Measurements from ENCODE around the gene OR2L3. TPM values are rescaled to one million over a fixed set of nuclear protein-coding genes. Genes with fewer than 3 reads are reported as not detected.

Gene OR2L3, protein sequence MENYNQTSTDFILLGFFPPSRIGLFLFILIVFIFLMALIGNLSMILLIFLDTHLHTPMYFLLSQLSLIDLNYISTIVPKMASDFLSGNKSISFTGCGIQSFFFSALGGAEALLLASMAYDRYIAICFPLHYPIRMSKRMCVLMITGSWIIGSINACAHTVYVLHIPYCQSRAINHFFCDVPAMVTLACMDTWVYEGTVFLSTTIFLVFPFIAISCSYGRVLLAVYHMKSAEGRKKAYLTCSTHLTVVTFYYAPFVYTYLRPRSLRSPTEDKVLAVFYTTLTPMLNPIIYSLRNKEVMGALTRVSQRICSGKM
- total RNA-seq (under 1 TPM in 1 of 4 donors, not detected in 3; 0.27 TPM), polyA plus RNA-seq (under 1 TPM in 1 of 3 donors, not detected in 2; 0.01 TPM)

- Histone ChIP-seq H3K27me3 (no peaks in the 10 kb centered on the region), H3K4me1 (no peaks in the 10 kb centered on the region), H3K9me3 (peaks cover 0 to 3% (median 0%) of the 10 kb centered on the region in 4 donors), H3K36me3 (no peaks in the 10 kb centered on the region), H3K4me3 (no peak within 1 kb of the TSS), H3K27ac (no peak within 1 kb of the TSS)
- TF ChIP-seq CTCF (IDR thresholded peaks at IDR 0.05) (no peak), POLR2AphosphoS5 (IDR thresholded peaks at IDR 0.05) (no peak), POLR2A (IDR thresholded peaks at IDR 0.05) (no peak)
- intact Hi-C loops (cut with DNase I) = no loop called here
- WGBS, 2 donors = 73 to 80% methylated on average over 2 of the region's 2 CpGs
- DNase-seq = no peak
These were observed at the start of gene OR2L3 for GRCh38 chr1:248046536-248046935. TSS of gene OR2L3 (plus strand) at chr1:248046836. CDS start at chr1:248060682, 13,846 bp downstream.

DNA sequence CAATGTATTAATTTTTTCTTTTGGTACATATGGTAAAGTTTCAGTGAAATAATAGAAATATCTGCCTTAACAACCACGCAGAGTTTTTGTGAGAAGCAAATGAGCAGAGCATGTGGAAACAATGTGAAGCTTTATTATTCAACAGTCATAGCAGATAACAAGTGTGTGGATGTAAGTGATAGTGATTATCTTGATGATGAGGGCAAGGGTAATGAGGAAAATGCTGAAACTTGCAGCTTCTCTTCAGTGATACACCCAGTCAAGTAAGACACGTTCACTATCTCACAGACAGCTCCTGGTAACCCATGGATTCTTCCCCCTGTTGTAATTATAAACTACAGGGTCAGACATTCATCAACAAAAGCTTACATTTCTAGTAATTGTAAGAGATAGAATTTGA is 47.8 kb upstream of the OR2L3 start:
- Histone ChIP-seq H3K36me3 (no peaks in the 10 kb centered on the region), H3K4me3 (no peak overlapping the region), H3K27me3 (no peaks in the 10 kb centered on the region), H3K4me1 (no peaks in the 10 kb centered on the region), H3K9me3 (no peaks in the 10 kb centered on the region), H3K27ac (no peak overlapping the region)
- intact Hi-C loops (cut with DNase I) = no loop called here
- TF ChIP-seq EP300 (IDR thresholded peaks at IDR 0.05) (no peak), POLR2A (IDR thresholded peaks at IDR 0.05) (no peak), CTCF (IDR thresholded peaks at IDR 0.05) (no peak), POLR2AphosphoS5 (IDR thresholded peaks at IDR 0.05) (no peak)
- no peak for DNase-seq
- 30 to 66% methylated on average over 2 of the region's 2 CpGs for WGBS, 2 donors

- no peak for TF ChIP-seq POLR2AphosphoS5 (IDR thresholded peaks at IDR 0.05)
- no peak for TF ChIP-seq POLR2A (IDR thresholded peaks at IDR 0.05)
- no peak for TF ChIP-seq EP300 (IDR thresholded peaks at IDR 0.05)
- TF ChIP-seq CTCF (IDR thresholded peaks at IDR 0.05) = no peak
- H3K4me1 ChIP-seq = no peaks in the 10 kb centered on the region
- no peak overlapping the region for H3K27ac ChIP-seq
- H3K27me3 ChIP-seq = no peaks in the 10 kb centered on the region
- no peak for DNase-seq
- no peak overlapping the region for H3K4me3 ChIP-seq
- H3K9me3 ChIP-seq = no peaks in the 10 kb centered on the region
- H3K36me3 ChIP-seq = no peaks in the 10 kb centered on the region
- WGBS, 2 donors = 93 to 97% methylated on average over 1 of the region's 1 CpG
- intact Hi-C loops (cut with DNase I) = no loop called here
These were observed 46.5 kb upstream of the OR2L3 start for GRCh38 chr1:248000169-248000568.

DNA sequence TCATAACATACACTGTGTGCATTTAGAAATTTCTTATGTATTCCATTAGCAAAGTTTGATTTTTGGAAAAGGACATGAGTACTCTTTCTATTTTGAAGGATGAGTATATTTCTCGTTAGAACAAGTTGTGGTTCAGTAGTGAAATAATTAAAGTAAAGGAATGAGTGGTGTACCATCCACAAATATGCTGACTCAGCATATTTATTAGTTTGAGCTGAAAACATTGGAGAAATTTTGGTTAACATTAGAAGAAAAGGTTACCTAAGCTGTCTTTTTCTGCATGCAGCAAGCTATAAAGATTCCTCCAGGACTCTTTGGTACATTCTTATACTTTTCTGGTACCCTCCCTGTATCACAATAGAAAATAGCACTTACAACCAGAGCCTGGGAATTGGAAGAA is 38.9 kb upstream of the OR2L3 start:
- intact Hi-C loops (cut with DNase I) = no loop called here
- no peak overlapping the region for H3K4me3 ChIP-seq
- no peak for TF ChIP-seq POLR2A (IDR thresholded peaks at IDR 0.05)
- no peak for TF ChIP-seq POLR2AphosphoS5 (IDR thresholded peaks at IDR 0.05)
- no peak for TF ChIP-seq EP300 (IDR thresholded peaks at IDR 0.05)
- no peak for TF ChIP-seq CTCF (IDR thresholded peaks at IDR 0.05)

More for the DNA sequence above, 38.9 kb upstream of the OR2L3 start:
- no peaks in the 10 kb centered on the region for H3K4me1 ChIP-seq
- WGBS, 2 donors = 35 to 60% methylated on average over 1 of the region's 1 CpG
- no peak overlapping the region for H3K27ac ChIP-seq
- H3K36me3 ChIP-seq = no peaks in the 10 kb centered on the region
- H3K27me3 ChIP-seq = no peaks in the 10 kb centered on the region
- DNase-seq = no peak
- peaks cover 0 to 10% (median 2%) of the 10 kb centered on the region in 4 donors for H3K9me3 ChIP-seq

Measured in sigmoid colon (tissue), 7 donors.